Pericardium fibroblast (primary cell): ENCODE measurements around the gene STK38L. TPM values are rescaled to one million over a fixed set of nuclear protein-coding genes. Genes with fewer than 3 reads are reported as not detected.

Source experiments
- total RNA-seq: library from RNA; depleted of rRNA; stranded (reverse); fragments of >200 nt; gene quantifications from 2 replicates; pipeline ENCODE4 v1.2.3, GENCODE V29; 2015

Gene STK38L
- total RNA-seq = 8.2 and 16.8 TPM in 2 replicates

DNA sequence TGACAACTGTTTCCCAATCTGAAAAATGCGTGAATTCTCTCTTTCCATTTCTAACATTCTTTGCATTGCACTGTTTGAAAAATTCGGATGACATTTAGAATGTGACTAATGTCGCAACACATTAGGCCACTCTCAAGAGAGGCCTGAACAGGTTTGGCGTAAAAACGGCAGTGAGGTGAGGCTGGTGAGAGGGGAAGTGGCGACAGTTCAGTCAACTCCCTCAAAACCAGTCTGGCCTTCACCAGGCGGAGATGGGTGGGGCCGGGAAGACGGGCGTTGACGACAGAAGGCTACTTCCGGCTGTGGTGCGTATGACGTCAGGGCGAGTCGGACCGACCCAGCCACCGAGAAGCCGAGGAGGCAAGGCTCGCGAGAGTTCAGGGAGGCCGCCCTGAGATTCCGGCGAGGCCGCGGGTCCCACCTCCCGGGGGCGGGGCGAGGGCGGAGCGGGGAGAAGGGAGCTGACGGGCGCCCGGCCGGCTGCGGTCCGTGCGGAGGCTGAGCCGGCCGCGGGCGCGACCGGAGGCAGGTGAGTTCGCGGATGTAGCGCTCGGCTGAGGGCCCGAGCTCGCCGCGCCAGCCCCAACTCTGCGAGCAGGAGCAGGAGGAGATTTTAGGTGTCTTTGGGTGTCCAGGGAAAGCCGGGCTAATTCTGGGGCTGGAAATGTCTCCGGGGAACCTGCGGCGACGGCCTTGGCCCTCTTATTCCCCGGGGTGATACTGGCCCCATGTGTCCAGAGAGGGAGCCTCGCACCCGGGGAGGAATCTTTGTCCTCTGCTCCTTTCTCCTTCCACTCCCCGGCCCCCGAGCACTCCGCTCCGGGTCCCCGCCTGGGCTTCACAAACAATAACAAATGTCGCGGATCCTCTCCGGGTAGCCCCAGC lies at the start of gene STK38L:
TSS of gene STK38L (plus strand) at position 483 of the 885 bp plus-strand sequence. CDS start 53,435 bp downstream, outside the sequence.

DNA sequence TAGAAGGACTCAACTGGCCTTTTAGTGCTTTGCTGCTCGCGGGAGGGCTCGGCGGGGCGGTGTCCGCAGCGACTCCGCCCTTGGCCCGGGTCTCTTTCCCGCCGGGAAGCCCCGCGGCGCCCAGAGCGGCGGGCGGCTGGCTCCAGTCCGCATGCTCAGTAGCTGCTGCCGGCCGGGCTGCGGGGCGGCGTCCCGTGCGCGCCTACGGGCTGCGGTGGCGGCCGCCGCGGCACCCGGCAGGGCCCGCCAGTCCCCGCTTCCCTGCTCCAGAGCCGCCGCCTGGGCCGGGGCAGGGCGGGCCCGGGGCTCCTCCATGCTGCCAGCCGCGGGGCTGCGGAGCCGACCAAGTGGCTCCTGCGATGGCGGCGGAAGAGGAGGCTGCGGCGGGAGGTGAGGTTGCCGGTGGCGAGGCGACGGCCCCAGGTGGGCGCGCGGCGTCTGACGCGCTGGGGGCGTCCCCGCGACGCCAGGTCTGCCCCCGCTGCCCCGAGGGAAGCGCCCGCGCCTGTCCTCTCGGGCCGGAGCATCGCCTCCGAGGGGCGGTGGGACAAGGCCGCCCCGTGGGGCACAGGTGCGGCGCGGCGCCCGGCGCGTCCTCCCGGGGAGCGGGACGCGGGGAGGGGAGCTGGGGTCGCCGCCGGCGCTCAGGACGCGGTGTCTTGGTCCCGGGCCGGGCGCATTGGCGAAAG lies 88.8 kb downstream of the STK38L start, which contains the start of gene BMAL2:
TSS of gene BMAL2 (plus strand) at position 123 of the 689 bp plus-strand sequence. CDS start at position 360, 237 bp downstream.

Other genes with a start within 250 kb of the STK38L start
- 25.7 and 53.9 TPM in 2 replicates for gene TM7SF3, start 229.9 kb upstream of the STK38L start, total RNA-seq
- gene MED21, start 221.7 kb upstream of the STK38L start, total RNA-seq = 29.1 and 92.4 TPM in 2 replicates
- not detected in 2 replicates for gene C12orf71, start 161.7 kb upstream of the STK38L start, total RNA-seq
- gene BMAL2, start 88.5 kb downstream of the STK38L start, total RNA-seq = 0.70 and 1.4 TPM in 2 replicates
- gene SMCO2, start 202.4 kb downstream of the STK38L start, total RNA-seq = not detected in 2 replicates